Neural progenitor cell (in vitro differentiated cells): ENCODE results near the gene NUP107.

Experiments used
- EZH2 ChIP-seq: fragments of 200-600 bp; sonication (generic); IDR thresholded peaks from 2 replicates; pipeline ENCODE4 v1.6.1; 2017; ENCODE audit warnings: antibody characterized with exemption, mild to moderate bottlenecking, moderate library complexity
- EZH2phosphoT487 ChIP-seq: fragments of 200-600 bp; sonication (generic); IDR thresholded peaks from 2 replicates; pipeline ENCODE4 v1.6.1; 2017; ENCODE audit warnings: antibody characterized with exemption
- TF ChIP-seq, protein P1 (sequence below): fragments of 200-600 bp; sonication (generic); IDR thresholded peaks from 2 replicates; pipeline ENCODE4 v1.5.1; 2017; ENCODE audit warnings: antibody characterized with exemption, mild to moderate bottlenecking

- TF ChIP-seq EZH2 (no peak), EZH2phosphoT487 (no peak)
- TF ChIP-seq, protein P1, sequence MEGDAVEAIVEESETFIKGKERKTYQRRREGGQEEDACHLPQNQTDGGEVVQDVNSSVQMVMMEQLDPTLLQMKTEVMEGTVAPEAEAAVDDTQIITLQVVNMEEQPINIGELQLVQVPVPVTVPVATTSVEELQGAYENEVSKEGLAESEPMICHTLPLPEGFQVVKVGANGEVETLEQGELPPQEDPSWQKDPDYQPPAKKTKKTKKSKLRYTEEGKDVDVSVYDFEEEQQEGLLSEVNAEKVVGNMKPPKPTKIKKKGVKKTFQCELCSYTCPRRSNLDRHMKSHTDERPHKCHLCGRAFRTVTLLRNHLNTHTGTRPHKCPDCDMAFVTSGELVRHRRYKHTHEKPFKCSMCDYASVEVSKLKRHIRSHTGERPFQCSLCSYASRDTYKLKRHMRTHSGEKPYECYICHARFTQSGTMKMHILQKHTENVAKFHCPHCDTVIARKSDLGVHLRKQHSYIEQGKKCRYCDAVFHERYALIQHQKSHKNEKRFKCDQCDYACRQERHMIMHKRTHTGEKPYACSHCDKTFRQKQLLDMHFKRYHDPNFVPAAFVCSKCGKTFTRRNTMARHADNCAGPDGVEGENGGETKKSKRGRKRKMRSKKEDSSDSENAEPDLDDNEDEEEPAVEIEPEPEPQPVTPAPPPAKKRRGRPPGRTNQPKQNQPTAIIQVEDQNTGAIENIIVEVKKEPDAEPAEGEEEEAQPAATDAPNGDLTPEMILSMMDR: no peak
Observed at GRCh38 chr12:68775121-68775630, 88.4 kb downstream of the NUP107 start.
